GM10266 (cell line): Measurements from ENCODE around the gene PPFIA3.
"Not testable (repeated sequence)": the region's sequence is repeated elsewhere in the genome, so short reads cannot be mapped to it uniquely, and the experiment has no call there.

Experiments
- DNase-seq: peaks from one replicate; pipeline ENCODE4 v3.0.0; 2012; ENCODE audit errors: extremely low spot score
- TF ChIP-seq, protein P1 (sequence below): IDR thresholded peaks from 2 replicates; pipeline ENCODE4 v1.5.1; 2012; ENCODE audit warnings: mild to moderate bottlenecking, low read depth; ENCODE audit not compliant: control insufficient read depth, insufficient read depth; ENCODE audit errors: missing control alignments

PPFIA3 gene

GRCh38 chr19:49135686-49136085, 16.3 kb downstream of the PPFIA3 start:
- TF ChIP-seq, protein P1, sequence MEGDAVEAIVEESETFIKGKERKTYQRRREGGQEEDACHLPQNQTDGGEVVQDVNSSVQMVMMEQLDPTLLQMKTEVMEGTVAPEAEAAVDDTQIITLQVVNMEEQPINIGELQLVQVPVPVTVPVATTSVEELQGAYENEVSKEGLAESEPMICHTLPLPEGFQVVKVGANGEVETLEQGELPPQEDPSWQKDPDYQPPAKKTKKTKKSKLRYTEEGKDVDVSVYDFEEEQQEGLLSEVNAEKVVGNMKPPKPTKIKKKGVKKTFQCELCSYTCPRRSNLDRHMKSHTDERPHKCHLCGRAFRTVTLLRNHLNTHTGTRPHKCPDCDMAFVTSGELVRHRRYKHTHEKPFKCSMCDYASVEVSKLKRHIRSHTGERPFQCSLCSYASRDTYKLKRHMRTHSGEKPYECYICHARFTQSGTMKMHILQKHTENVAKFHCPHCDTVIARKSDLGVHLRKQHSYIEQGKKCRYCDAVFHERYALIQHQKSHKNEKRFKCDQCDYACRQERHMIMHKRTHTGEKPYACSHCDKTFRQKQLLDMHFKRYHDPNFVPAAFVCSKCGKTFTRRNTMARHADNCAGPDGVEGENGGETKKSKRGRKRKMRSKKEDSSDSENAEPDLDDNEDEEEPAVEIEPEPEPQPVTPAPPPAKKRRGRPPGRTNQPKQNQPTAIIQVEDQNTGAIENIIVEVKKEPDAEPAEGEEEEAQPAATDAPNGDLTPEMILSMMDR, result no peak
- DNase-seq, result no peak

GRCh38 chr19:49136771-49137171, 17.4 kb downstream of the PPFIA3 start:
- DNase-seq, result no peak
- TF ChIP-seq, protein P1, result no peak

- no peak for DNase-seq
- TF ChIP-seq, protein P1, result no peak
These were observed 21.6 kb downstream of the PPFIA3 start for GRCh38 chr19:49140951-49141350.

GRCh38 chr19:49141352-49141751, 22.0 kb downstream of the PPFIA3 start:
- TF ChIP-seq, protein P1, result no peak
- no peak for DNase-seq

DNA sequence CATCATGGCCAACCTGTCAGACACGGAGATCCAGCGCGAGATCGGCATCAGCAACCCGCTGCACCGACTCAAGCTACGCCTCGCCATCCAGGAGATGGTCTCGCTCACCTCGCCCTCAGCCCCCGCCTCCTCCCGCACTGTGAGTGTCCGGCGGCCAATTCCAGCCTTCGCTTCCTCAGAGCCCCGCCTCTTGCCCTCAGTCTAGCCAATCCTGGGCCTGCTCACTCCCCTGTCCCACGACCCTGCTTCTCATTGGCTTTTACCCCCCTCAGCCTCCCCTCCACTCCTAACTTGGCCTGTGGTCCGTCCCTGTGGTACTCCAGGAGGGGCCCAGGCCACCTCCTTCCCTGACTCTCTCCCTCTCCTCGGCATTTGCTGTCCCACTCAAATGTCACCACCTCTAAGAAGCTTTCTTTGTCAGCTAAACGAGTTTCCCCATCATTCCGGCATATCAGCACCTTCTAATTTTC, 23.6 kb downstream of the PPFIA3 start:
- TF ChIP-seq, protein P1, result no peak
- DNase-seq, result peak; percentile 90

- peak; percentile 87 for DNase-seq
- TF ChIP-seq, protein P1, result peak; percentile 68
These were observed 26.4 kb downstream of the PPFIA3 start for GRCh38 chr19:49145573-49146407.

- DNase-seq, result not testable (repeated sequence)
These were observed 27.0 kb downstream of the PPFIA3 start for GRCh38 chr19:49146408-49146770.

DNA sequence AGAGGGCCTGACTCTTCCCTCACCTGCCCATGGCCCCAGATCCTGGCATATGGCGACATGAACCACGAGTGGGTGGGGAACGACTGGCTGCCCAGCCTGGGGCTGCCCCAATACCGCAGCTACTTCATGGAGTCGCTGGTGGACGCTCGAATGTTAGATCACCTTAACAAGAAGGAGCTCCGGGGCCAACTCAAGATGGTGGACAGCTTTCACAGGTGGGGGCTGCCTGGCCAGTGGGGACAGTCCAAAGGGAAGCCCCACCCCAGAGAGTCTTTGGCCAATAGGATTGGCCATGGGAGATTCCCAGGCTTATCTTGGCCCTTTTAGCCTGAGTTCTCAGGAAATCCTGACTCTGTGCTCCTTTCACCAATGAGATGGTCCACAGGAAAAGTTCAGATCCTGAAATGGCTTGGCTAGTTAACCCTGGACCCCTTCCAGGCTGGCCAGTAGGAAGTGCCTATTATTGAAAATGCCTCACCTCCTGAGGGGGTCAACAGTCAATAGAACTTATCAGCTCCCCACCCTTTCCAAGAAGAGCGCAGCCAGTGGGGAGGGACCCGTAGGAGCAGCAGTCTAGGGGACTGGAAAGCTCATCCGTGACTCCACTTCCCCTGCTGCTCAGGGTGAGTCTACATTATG, 28.8 kb downstream of the PPFIA3 start:
- TF ChIP-seq, protein P1, result no peak
- no peak for DNase-seq
